ENCODE results near the gene KRTAP5-3.

- TF ChIP-seq, protein P1, sequence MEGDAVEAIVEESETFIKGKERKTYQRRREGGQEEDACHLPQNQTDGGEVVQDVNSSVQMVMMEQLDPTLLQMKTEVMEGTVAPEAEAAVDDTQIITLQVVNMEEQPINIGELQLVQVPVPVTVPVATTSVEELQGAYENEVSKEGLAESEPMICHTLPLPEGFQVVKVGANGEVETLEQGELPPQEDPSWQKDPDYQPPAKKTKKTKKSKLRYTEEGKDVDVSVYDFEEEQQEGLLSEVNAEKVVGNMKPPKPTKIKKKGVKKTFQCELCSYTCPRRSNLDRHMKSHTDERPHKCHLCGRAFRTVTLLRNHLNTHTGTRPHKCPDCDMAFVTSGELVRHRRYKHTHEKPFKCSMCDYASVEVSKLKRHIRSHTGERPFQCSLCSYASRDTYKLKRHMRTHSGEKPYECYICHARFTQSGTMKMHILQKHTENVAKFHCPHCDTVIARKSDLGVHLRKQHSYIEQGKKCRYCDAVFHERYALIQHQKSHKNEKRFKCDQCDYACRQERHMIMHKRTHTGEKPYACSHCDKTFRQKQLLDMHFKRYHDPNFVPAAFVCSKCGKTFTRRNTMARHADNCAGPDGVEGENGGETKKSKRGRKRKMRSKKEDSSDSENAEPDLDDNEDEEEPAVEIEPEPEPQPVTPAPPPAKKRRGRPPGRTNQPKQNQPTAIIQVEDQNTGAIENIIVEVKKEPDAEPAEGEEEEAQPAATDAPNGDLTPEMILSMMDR (IDR thresholded peaks at IDR 0.05), result no peak
- no peak for TF ChIP-seq POLR2A (IDR thresholded peaks at IDR 0.05)
Observed at GRCh38 chr11:1567721-1568100, 40.6 kb downstream of the KRTAP5-3 start.
